Activated naive CD4-positive, alpha-beta T cell treated with anti-CD3 and anti-CD28 coated beads, Interleukin-2, amount 50 U/mL, for 72 hours (primary cell): ENCODE measurements around the gene DYRK2. TPM values are rescaled to one million over a fixed set of nuclear protein-coding genes. Genes with fewer than 3 reads are reported as not detected.
"Not testable (repeated sequence)": the region's sequence is repeated elsewhere in the genome, so short reads cannot be mapped to it uniquely, and the experiment has no call there.

Experiments
- ATAC-seq, 2 donors: fragments of 150-1000 bp; cut with Tn5 transposase; 2 replicates each; pipeline ENCODE4 v1.10.0; 2021; ENCODE audit warnings: mild to moderate bottlenecking in 2 of 2, moderate library complexity in 2 of 2
- DNase-seq, 2 donors: peaks; one replicate each; pipeline ENCODE4 v3.0.0; 2021 to 2022; ENCODE audit warnings: low spot score in 2 of 2
- H3K27ac Mint-ChIP-seq, 2 donors: one replicate each; pipeline ENCODE4 v1.8.0; 2022; ENCODE audit warnings: mild to moderate bottlenecking in 2 of 2, mixed read lengths in 2 of 2
- H3K36me3 Mint-ChIP-seq, 2 donors: one replicate each; pipeline ENCODE4 v1.8.0; 2022; ENCODE audit warnings: mixed read lengths in 2 of 2
- H3K9me3 Mint-ChIP-seq, 2 donors: one replicate each; pipeline ENCODE4 v1.8.0; 2022; ENCODE audit warnings: mixed read lengths in 2 of 2
- total RNA-seq, 2 donors: library from RNA; stranded (reverse); gene quantifications; one replicate each; pipeline ENCODE4 v1.2.3, GENCODE V29; 2022

DYRK2 gene
- total RNA-seq, 2 donors from 2014 or later: 27.2 to 34.3 TPM

GRCh38 chr12:67658486-67658885, 9.9 kb downstream of the DYRK2 start:
- Mint-ChIP-seq H3K9me3 (peaks cover 0 to 7% of the 10 kb centered on the region in 2 donors), H3K27ac (no peak overlapping the region), H3K36me3 (peaks cover 28 to 46% of the 10 kb centered on the region in 2 donors)
- ATAC-seq (no peak), DNase-seq (no peak)

GRCh38 chr12:67659292-67659691, 10.7 kb downstream of the DYRK2 start:
- DNase-seq: no peak
- peaks cover 23 to 38% of the 10 kb centered on the region in 2 donors for H3K36me3 Mint-ChIP-seq
- no peak for ATAC-seq
- peak overlapping the region in 1 of 2 donors; percentile 50 for H3K27ac Mint-ChIP-seq
- peaks cover 0 to 5% of the 10 kb centered on the region in 2 donors for H3K9me3 Mint-ChIP-seq

- Mint-ChIP-seq H3K27ac (no peak overlapping the region), H3K36me3 (peaks cover 19 to 21% of the 10 kb centered on the region in 2 donors), H3K9me3 (no peaks in the 10 kb centered on the region)
- DNase-seq: no peak
- ATAC-seq: no peak
These were observed 12.9 kb downstream of the DYRK2 start for GRCh38 chr12:67661311-67662021.

- peaks cover 3 to 12% of the 10 kb centered on the region in 2 donors for H3K36me3 Mint-ChIP-seq
- no peak for ATAC-seq
- no peak overlapping the region for H3K27ac Mint-ChIP-seq
- H3K9me3 Mint-ChIP-seq: no peaks in the 10 kb centered on the region
- no peak for DNase-seq
These were observed 14.5 kb downstream of the DYRK2 start for GRCh38 chr12:67662910-67663538.

- DNase-seq: no peak
- ATAC-seq: no peak
- Mint-ChIP-seq H3K9me3 (no peaks in the 10 kb centered on the region), H3K36me3 (peaks cover 0 to 8% of the 10 kb centered on the region in 2 donors), H3K27ac (no peak overlapping the region)
These were observed 15.6 kb downstream of the DYRK2 start for GRCh38 chr12:67664171-67664570.

GRCh38 chr12:67665679-67666078, 17.1 kb downstream of the DYRK2 start:
- DNase-seq: no peak
- Mint-ChIP-seq H3K36me3 (peaks cover 0 to 4% of the 10 kb centered on the region in 2 donors), H3K9me3 (no peaks in the 10 kb centered on the region), H3K27ac (no peak overlapping the region)
- no peak for ATAC-seq

GRCh38 chr12:67666605-67667004, 18.1 kb downstream of the DYRK2 start:
- ATAC-seq (no peak), DNase-seq (no peak)
- peaks cover under 1 to 4% of the 10 kb centered on the region in 2 donors for H3K36me3 Mint-ChIP-seq
- peak overlapping the region in 1 of 2 donors; percentile 19 for H3K27ac Mint-ChIP-seq
- no peaks in the 10 kb centered on the region for H3K9me3 Mint-ChIP-seq

- ATAC-seq: no peak
- no peak for DNase-seq
- peaks cover 9% of the 10 kb centered on the region in 2 donors for H3K36me3 Mint-ChIP-seq
- H3K27ac Mint-ChIP-seq: peak overlapping the region in 1 of 2 donors; percentile 6
- H3K9me3 Mint-ChIP-seq: peaks cover 5 to 6% of the 10 kb centered on the region in 2 donors
These were observed 18.9 kb downstream of the DYRK2 start for GRCh38 chr12:67667276-67668073.

- ATAC-seq: peak in 1 of 2 donors; percentile 45
- DNase-seq: no peak
- Mint-ChIP-seq H3K27ac (no peak overlapping the region), H3K36me3 (peaks cover 26 to 28% of the 10 kb centered on the region in 2 donors), H3K9me3 (peaks cover 14 to 18% of the 10 kb centered on the region in 2 donors)
These were observed 20.8 kb downstream of the DYRK2 start for GRCh38 chr12:67669217-67669933.

- Mint-ChIP-seq H3K9me3 (peaks cover 15 to 23% of the 10 kb centered on the region in 2 donors), H3K36me3 (peaks cover 28 to 33% of the 10 kb centered on the region in 2 donors), H3K27ac (peak overlapping the region in 1 of 2 donors; percentile 17)
- no peak for DNase-seq
- ATAC-seq: no peak
These were observed 21.5 kb downstream of the DYRK2 start for GRCh38 chr12:67669934-67670631.

- H3K27ac Mint-ChIP-seq: no peak overlapping the region
- peaks cover 15 to 23% of the 10 kb centered on the region in 2 donors for H3K9me3 Mint-ChIP-seq
- DNase-seq (no peak), ATAC-seq (no peak)
- peaks cover 28 to 33% of the 10 kb centered on the region in 2 donors for H3K36me3 Mint-ChIP-seq
These were observed 22.9 kb downstream of the DYRK2 start for GRCh38 chr12:67671419-67671818.

- peaks cover 28 to 33% of the 10 kb centered on the region in 2 donors for H3K36me3 Mint-ChIP-seq
- ATAC-seq (no peak), DNase-seq (no peak)
- peaks cover 15 to 23% of the 10 kb centered on the region in 2 donors for H3K9me3 Mint-ChIP-seq
- H3K27ac Mint-ChIP-seq: no peak overlapping the region
These were observed 23.3 kb downstream of the DYRK2 start for GRCh38 chr12:67671892-67672291.

- Mint-ChIP-seq H3K36me3 (peaks cover 28 to 33% of the 10 kb centered on the region in 2 donors), H3K9me3 (peaks cover 15 to 23% of the 10 kb centered on the region in 2 donors)
- H3K27ac Mint-ChIP-seq, ATAC-seq, DNase-seq: not testable (repeated sequence)
These were observed 24.0 kb downstream of the DYRK2 start for GRCh38 chr12:67672507-67672906.

GRCh38 chr12:67673509-67673908, 25.0 kb downstream of the DYRK2 start:
- not testable (repeated sequence) for H3K27ac Mint-ChIP-seq, DNase-seq, ATAC-seq
- Mint-ChIP-seq H3K9me3 (peaks cover 15 to 23% of the 10 kb centered on the region in 2 donors), H3K36me3 (peaks cover 28 to 33% of the 10 kb centered on the region in 2 donors)

- Mint-ChIP-seq H3K9me3 (peaks cover 15 to 23% of the 10 kb centered on the region in 2 donors), H3K36me3 (peaks cover 28 to 33% of the 10 kb centered on the region in 2 donors), H3K27ac (no peak overlapping the region)
- no peak for ATAC-seq
- DNase-seq: no peak
These were observed 25.9 kb downstream of the DYRK2 start for GRCh38 chr12:67674417-67674816.

- H3K36me3 Mint-ChIP-seq: peaks cover 33 to 37% of the 10 kb centered on the region in 2 donors
- H3K27ac Mint-ChIP-seq: no peak overlapping the region
- ATAC-seq (no peak), DNase-seq (no peak)
- peaks cover 15 to 31% of the 10 kb centered on the region in 2 donors for H3K9me3 Mint-ChIP-seq
These were observed 28.1 kb downstream of the DYRK2 start for GRCh38 chr12:67676624-67677023.
